Activated T-cell treated with anti-CD3 and anti-CD28 coated beads, Interleukin-2, amount 50 U/mL, for 1 hour (primary cell): ENCODE results near the gene DIABLO.
"Not testable (repeated sequence)": the region's sequence is repeated elsewhere in the genome, so short reads cannot be mapped to it uniquely, and the experiment has no call there.

Experiments
- DNase-seq: peaks from one replicate; pipeline ENCODE4 v3.0.0-alpha.2; 2020

The DIABLO gene

GRCh38 chr12:122225683-122226365 lies at the start of gene DIABLO:
Gene DIABLO (minus strand): TSS chr12:122226052. CDS start chr12:122226014, 38 bp downstream.
- DNase-seq, result peak; percentile 99

- no peak for DNase-seq
Measured at GRCh38 chr12:122275459-122275858, 49.6 kb upstream of the DIABLO start.

- DNase-seq, result peak; percentile 90
Measured at GRCh38 chr12:122266230-122266901, 40.5 kb upstream of the DIABLO start, which contains the start of gene VPS33A. Gene VPS33A (minus strand): TSS chr12:122266494. CDS start chr12:122266408, 86 bp downstream.

GRCh38 chr12:122265886-122266229 lies 40.0 kb upstream of the DIABLO start:
- no peak for DNase-seq

- no peak for DNase-seq
Measured at GRCh38 chr12:122265476-122265875, 39.6 kb upstream of the DIABLO start.

- DNase-seq, result not testable (repeated sequence)
Measured at GRCh38 chr12:122260735-122261134, 34.9 kb upstream of the DIABLO start.

GRCh38 chr12:122258939-122259338 lies 33.1 kb upstream of the DIABLO start:
- not testable (repeated sequence) for DNase-seq

GRCh38 chr12:122258462-122258861 lies 32.6 kb upstream of the DIABLO start:
- DNase-seq, result not testable (repeated sequence)

- no peak for DNase-seq
Measured at GRCh38 chr12:122250536-122250935, 24.7 kb upstream of the DIABLO start.

- DNase-seq, result no peak
Measured at GRCh38 chr12:122250047-122250446, 24.2 kb upstream of the DIABLO start.

GRCh38 chr12:122245553-122245952 lies 19.7 kb upstream of the DIABLO start:
- DNase-seq, result no peak

- peak; percentile 27 for DNase-seq
Measured at GRCh38 chr12:122244565-122245371, 18.9 kb upstream of the DIABLO start.

GRCh38 chr12:122243965-122244364 lies 18.1 kb upstream of the DIABLO start:
- no peak for DNase-seq

GRCh38 chr12:122238861-122239260 lies 13.0 kb upstream of the DIABLO start:
- no peak for DNase-seq

GRCh38 chr12:122235741-122236140 lies 9.9 kb upstream of the DIABLO start:
- no peak for DNase-seq

- no peak for DNase-seq
Measured at GRCh38 chr12:122232691-122233090, 6.8 kb upstream of the DIABLO start.

GRCh38 chr12:122230798-122231197 lies 4.9 kb upstream of the DIABLO start:
- DNase-seq, result no peak

GRCh38 chr12:122228092-122228491 lies 2.2 kb upstream of the DIABLO start:
- DNase-seq, result no peak

- peak; percentile 58 for DNase-seq
Measured at GRCh38 chr12:122227341-122227740, 1.5 kb upstream of the DIABLO start.

- DNase-seq, result no peak
Measured at GRCh38 chr12:122226366-122227125, 694 bp upstream of the DIABLO start.

- no peak for DNase-seq
Measured at GRCh38 chr12:122216445-122216844, 9.4 kb downstream of the DIABLO start.

GRCh38 chr12:122215771-122216170 lies 10.1 kb downstream of the DIABLO start:
- DNase-seq, result no peak
